T-helper 2 cell treated with Interferon-gamma antibody and Interleukin-4, amounts not matched to agents 100 ng/mL and 5 ng/mL, for 36 hours (primary cell): ENCODE results near the gene WDR43. TPM values are rescaled to one million over a fixed set of nuclear protein-coding genes. Genes with fewer than 3 reads are reported as not detected.

ENCODE experiments used
- intact Hi-C: fragments of 100-400 bp; cut with micrococcal nuclease; formaldehyde crosslinking; loops from one replicate; pipeline ENCODE4 v1.15.1; 2023
- total RNA-seq: library from RNA; stranded (reverse); gene quantifications from 2 replicates; pipeline ENCODE4 v1.2.3, GENCODE V29; 2022

WDR43 gene
- 79.1 and 91.0 TPM in 2 replicates for total RNA-seq

DNA sequence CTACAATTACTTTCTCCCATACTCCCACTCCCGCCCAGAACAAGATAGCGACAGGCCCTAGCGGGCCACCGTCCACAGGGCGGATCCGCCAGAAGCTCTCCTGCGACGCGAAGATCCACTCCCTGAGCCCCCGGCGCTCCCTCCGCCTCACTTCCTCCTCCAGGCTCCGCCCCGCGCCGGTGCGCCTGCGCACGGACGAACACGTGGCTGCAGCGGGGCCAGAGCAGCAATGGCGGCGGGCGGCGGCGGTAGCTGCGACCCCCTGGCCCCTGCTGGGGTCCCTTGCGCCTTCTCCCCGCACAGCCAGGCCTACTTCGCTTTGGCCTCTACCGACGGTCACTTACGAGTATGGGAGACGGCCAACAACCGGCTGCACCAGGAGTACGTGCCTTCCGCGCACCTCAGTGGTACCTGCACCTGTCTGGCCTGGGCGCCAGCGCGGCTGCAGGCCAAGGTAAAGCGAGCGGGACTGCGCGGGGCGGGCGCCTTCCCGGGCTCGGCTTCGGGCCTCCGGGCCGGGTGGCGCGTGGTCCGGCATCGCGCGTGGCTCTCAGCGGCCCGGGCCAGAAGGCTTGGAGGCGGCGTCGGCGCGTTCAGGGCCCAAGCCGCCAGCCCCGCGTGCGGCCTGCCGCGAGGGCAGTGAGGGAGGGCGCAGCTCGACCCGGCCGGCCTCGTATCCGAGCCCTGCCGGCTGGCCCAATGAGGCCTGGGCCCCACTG, at the start of gene WDR43:
Gene WDR43 (plus strand): TSS at position 198 of the 719 bp plus-strand sequence. CDS start 32 bp downstream, at position 230.
- intact Hi-C loops = loop anchor here (1.0 to 10.0 kb wide), 5 partner anchors 24 to 530 kb away; partner anchors contain the start of genes PPP1CB and TRMT61B

GRCh38 chr2:28855193-28855592, 39.3 kb upstream of the WDR43 start:
- intact Hi-C loops = no loop called here

DNA sequence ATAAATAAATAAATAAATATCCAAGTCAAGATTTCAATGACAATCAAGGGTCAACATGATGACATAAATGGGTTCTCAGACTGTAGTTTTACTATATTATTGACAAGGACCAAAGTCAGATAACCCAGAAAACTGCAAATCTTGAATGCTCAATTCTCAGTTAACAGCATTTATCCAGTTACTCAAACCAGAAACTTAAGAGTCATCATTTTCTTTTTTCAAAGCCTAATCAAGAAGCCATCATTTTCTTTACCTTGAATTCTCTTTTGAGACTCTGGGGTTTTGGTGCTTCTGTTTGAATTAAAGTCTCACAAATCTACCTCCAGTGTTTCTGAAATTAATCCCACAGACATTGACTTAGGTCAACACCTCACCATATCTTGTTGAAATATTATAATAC, 38.5 kb upstream of the WDR43 start:
- intact Hi-C loops = no loop called here

- intact Hi-C loops = no loop called here
These were observed 25.9 kb upstream of the WDR43 start for GRCh38 chr2:28868611-28869010.

DNA sequence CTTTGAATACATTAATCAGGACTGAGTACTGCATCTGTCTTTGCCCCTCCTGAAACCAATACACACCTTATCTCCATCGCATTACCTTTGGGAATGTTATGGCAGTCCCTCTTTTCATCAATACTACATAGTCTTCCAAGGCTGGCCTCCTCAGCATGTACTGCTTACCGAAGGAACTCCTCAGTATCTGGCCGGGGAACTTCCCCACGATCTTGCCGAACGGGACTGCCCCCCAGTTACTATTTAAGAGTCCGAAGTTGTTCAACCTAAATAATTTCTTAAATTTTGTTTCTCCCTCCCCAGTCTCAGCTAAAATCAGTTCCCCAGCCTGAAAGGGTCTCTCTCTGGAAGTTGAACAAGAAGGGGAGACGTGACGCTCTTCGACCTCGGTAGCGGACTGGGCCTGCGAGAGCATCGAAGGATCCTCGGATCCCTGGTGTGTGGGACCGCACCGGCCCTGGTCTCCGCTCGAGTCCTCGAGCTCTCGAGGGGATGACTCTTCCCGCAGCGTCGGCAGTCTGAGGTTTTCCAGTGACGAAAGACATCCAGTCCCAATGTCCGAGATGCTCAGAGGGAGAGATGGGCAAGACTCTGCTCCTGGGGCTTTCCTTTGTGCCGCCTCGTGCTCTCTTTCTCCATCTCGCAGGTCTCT, 24.8 kb upstream of the WDR43 start:
- intact Hi-C loops = loop anchor here (1.0 to 10.0 kb wide), 6 partner anchors 25 to 1515 kb away; partner anchors contain the start of genes GTF3C2, PPP1CB, SPDYA and WDR43

- intact Hi-C loops = loop anchor here (1.0 to 10.0 kb wide), 6 partner anchors 24 to 1516 kb away; partner anchors contain the start of genes GTF3C2, PPP1CB, SPDYA and WDR43
These were observed 24.1 kb upstream of the WDR43 start, which contains the start of gene TRMT61B for GRCh38 chr2:28870146-28870891. TSS of gene TRMT61B (minus strand) at chr2:28870309. CDS start at chr2:28870277, 32 bp downstream.

GRCh38 chr2:28871620-28872019, 22.8 kb upstream of the WDR43 start:
- intact Hi-C loops = loop anchor here (2.0 to 10.0 kb wide), 3 partner anchors 305 to 1517 kb away; partner anchors contain the start of gene GTF3C2

GRCh38 chr2:28880193-28880592, 14.3 kb upstream of the WDR43 start:
- intact Hi-C loops = no loop called here

DNA sequence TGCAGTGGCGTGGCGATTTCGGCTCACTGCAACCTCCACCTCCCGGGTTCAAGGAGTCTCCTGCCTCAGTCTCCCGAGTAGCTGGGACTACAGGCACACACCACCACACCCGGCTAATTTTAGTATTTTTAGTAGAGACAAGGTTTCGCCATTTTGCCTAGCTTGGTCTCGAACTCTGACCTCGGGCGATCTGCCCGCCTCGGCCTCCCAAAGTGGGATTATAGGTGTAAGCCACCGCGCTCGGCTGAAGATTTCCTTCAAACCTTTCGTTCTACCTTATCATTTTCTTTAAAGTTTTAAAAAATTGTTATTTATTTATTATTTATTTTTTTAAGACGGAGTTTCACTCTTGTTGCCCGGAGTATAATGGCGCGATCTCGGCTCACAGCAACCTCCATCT, 979 bp upstream of the WDR43 start:
- intact Hi-C loops = loop anchor here (10.0 kb wide), 1 partner anchor 529 kb away; no protein-coding TSS in a partner anchor

GRCh38 chr2:28895189-28895893, 874 bp downstream of the WDR43 start:
- intact Hi-C loops = loop anchor here (1.0 to 10.0 kb wide), 3 partner anchors 73 to 531 kb away; partner anchors contain the start of gene PPP1CB

DNA sequence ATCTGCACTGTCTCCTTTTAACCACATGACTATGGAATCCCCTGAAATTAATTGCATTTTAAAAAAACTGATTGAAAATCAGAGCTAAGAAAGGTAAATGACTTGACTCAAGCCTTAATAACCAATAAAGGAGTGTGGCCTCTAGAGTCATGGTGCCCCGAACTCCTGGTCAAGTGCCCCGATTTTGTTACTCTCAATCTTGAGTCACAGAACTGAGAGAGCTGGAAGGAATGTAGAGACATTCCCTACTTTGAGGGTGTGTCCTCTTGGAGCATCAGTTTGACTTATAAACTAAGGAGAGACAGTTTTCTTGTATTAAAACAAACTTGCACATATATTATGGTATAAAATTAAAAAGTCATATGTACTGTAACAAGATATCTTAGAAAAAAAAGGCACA, 2.4 kb downstream of the WDR43 start:
- intact Hi-C loops = loop anchor here (5.0 to 10.0 kb wide), 2 partner anchors 75 to 532 kb away; no protein-coding TSS in a partner anchor

DNA sequence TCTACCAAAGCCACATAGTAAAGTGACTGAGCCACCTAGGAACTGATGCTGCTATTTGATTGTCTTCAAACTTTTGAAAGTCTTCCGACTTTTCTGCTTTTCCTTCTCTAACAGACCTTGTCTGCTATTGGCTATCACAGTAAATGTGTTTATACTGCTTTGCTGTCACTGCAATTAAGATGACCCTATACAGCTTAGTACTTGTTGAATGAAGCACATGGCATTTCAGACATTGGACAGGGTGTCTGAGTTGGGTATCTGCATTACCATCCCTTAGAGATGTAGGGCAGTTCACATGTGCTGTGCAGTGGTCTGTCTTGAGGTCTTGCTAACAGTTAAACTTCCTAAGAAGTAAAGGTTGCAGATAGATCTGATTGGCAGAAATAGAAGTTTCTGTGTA, 3.6 kb downstream of the WDR43 start:
- intact Hi-C loops = loop anchor here (5.0 to 10.0 kb wide), 2 partner anchors 76 to 533 kb away; no protein-coding TSS in a partner anchor

GRCh38 chr2:28901202-28901601, 6.7 kb downstream of the WDR43 start:
- intact Hi-C loops = no loop called here

DNA sequence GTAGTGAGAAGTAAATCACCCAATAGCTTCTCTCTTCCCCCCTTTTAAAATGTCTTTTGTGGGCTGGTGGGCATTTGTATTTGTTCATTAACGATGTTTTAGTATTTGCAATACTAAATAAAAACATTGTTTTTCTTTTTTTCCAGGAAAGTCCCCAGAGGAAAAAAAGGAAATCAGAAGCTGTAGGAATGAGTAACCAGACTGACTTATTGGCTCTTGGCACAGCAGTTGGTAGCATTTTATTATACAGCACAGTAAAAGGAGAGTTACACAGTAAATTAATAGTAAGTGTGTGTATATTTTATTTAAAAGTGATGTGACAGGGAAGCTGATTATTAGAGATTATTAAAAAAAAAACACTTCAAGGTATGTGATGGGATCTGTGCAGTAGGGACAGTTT, 7.4 kb downstream of the WDR43 start:
- intact Hi-C loops = no loop called here

DNA sequence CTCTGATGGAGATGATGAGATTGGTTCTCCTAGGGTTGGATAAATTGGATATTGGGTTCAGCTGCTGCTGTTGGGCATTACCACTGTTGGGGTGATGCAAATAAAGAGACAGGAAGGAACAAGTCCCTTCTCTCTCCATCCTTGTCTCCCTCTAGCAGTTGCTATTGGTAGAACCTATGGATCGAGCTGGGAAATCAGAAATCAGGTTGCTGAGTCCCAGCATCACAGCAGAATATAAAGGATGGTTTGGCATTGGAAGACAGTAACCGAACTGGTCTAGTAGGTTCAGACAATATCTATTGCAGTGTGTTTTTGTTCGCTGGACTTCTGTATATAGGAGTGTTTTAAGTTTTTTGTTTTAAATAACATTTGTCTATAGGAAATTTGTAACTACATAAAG, 8.1 kb downstream of the WDR43 start:
- intact Hi-C loops = no loop called here

- intact Hi-C loops = no loop called here
These were observed 9.8 kb downstream of the WDR43 start for GRCh38 chr2:28904295-28904694.

GRCh38 chr2:28904802-28905457, 10.5 kb downstream of the WDR43 start:
- intact Hi-C loops = no loop called here

DNA sequence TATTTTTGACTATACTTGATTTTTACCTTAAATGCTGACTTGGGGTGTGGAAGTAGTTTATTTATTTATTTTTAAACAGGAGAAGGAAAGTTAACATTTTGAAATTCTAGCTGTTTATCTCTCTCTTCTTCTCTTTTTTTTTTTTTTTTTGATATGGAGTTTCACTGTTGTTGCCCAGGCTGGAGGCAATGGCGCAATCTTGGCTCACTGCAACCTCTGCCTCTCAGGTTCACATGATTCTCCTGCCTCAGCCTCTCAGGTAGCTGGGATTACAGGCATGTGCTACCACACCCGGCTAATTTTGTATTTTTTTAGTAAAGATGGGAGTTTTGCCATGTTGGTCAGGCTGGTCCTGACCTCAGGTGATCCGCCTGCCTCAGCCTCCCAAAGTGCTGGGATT, 11.1 kb downstream of the WDR43 start:
- intact Hi-C loops = no loop called here

- intact Hi-C loops = no loop called here
These were observed 11.9 kb downstream of the WDR43 start for GRCh38 chr2:28906376-28906775.

DNA sequence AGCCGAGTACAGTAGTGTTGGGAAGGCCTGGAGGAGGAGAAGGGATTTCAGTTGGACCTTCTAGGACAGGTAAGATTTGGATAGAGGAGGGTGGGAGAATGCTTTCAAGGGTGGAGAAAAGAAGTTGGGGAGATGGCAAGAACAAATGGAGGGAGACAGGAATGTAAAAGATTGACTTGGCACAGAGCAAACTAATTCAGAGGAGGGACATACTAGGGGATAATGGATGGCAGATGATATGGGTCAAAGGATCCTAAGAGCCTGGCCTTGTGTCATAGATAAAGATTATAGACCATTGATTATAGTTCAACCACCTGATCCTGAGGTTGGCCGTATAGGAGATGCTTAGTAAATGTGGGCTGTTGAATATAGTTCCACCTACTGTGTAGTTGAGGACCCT, 12.4 kb downstream of the WDR43 start:
- intact Hi-C loops = no loop called here
